ENCODE results near the gene MCTP2.
"Not testable (repeated sequence)": the region's sequence is repeated elsewhere in the genome, so short reads cannot be mapped to it uniquely, and the experiment has no call there.

MCTP2 gene

DNA sequence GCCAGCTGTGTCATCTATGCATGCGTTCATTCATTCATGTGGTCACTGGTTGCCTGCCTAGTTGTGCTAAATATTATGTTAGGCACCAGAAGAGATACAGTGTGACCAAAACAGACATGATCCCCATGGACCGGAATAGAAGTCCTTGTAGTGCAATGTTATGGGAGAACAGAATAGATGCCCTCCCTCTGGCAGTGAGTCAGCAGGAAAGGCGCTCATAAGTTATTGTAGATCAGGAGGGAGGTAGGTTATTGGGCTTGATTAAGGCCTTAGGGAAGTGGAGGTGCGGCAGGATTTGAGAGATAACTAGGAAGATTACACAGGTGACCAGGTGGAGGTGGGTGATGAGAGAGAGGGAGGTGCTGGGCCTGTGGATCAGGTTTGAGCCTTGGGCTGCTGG lies 5.2 kb downstream of the MCTP2 start:
- no peak for DNase-seq (ENCODE audit: low read depth)

DNA sequence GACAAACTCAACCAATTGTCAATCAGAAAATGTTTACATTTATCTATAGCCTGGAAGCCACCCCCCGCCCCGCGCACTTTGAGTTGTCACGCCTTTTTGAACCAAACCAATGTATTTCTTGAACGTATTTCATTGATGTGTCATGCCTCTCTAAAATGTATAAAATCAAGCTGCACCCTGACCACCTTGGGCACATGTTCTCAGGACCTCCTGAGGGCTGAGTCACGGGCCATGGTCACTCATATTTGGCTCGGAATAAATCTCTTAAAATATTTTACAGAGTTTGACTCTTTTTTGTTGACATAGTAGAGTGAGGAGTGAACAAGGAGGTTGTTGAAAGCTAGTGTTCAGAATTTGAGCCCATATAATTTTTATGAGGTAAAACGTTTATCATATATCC lies 6.5 kb downstream of the MCTP2 start:
- DNase-seq (ENCODE audit: low read depth) = no peak

DNA sequence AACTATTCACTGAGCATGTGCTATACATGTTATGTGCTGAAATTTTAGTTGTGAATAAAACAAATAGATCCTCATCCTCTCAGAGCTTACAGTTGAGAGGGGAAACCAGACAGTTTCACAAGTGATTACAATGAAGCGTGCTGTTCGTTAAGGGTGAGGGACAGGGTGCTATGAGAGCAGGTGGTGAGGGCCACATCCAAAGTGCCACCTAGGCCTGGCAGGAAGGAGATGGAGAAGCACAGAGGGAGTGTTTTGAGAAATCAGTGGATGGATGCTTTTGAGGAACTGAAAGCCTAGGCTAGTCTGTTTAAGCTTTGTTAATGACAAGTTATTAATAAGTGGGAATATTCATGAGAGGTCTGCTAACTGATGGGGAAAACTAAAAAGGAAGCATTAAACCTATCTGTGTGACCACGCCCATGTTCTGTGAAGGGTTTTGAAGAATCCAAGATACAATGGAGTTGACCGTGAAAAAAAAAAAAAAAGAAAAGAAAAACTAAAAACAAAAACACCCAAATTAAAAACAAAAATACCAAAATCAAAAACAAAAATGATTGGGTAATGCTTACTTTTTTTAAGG lies 7.3 kb downstream of the MCTP2 start:
- no peak for DNase-seq (ENCODE audit: low read depth)

DNA sequence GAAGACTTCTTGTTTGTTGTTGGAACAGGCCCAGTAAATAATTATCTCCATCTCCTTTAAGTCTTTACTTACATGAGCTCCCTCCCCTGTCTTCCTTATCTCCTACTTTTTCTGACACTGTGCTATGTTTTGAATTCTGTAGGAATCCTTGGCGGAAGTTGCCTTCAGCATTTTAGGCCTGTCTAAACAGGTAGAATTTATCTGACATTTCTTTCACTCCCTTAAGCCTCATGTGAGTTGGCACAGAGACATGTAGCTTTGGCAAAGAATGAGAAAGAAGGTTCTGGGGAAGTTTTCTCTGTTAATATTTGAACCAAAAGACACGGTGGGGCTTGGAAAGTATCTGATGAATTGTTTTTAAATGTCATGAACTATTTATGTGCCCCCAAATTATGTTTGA lies 8.1 kb downstream of the MCTP2 start:
- no peak for DNase-seq (ENCODE audit: low read depth)

DNA sequence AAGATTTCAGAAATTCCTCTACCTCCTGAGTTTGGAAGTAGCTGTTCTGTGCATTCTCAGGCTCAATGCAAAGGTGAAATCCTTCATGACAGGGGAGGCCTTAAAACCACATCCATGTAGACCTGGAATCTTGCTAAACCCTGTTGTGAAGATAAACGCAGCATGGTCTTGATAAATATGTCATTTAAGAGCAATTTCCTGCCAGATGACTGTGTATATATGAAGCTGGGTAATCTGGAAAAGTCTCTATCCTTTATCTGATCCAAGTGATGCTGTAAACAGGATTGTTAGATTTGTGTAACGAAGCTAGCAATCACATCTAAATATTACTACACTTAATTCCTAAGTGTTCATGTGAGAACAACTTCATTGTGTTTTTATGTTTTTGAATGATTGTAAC lies 9.1 kb downstream of the MCTP2 start:
- no peak for DNase-seq (ENCODE audit: low read depth)

DNA sequence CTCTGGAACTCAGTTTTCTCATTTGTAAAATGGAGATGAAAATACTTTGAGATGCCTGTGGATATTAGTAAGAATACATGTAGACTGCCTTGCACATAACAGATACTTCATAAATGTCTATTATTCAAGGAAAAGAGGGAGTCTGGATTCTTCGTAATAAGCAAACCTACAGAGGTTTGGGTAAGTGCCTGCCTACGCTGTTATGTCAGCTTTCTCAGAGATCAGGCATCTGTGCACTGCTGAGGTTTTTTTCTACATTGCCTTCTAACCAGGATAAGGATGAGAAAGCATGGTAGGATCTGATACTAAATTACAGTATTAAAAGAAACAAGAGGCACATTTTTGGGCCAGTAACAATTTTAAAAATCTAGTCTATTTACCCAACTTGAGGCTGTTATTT lies 10.9 kb downstream of the MCTP2 start:
- DNase-seq (ENCODE audit: low read depth) = no peak

DNA sequence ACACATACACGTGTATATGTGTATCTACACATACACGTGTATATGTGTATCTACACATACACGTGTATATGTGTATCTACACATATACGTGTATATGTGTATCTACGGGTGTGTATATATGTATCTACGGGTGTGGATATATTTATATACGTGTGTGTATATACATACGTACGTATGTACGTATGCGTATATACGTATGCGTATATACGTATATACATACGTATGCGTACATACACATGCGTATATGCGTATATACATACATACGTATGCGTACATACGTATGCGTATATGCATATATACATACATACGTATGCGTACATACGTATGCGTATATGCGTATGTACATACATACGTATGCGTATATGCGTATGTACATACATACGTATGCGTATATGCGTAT lies 11.6 kb downstream of the MCTP2 start:
- not testable (repeated sequence) for DNase-seq (ENCODE audit: low read depth)

DNA sequence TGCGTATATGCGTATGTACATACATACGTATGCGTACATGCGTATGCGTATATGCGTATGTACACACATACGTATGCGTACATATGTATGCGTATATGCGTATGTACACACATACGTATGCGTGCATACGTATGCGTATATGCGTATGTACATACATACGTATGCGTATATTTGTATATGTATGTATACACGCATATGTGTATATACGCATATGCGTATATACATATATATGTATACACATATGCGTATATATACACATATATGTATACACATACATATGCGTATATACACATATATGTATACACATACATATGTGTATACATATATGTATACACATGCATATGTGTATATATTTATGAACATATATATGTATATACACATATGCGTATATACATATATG lies 12.1 kb downstream of the MCTP2 start:
- DNase-seq (ENCODE audit: low read depth) = no peak

DNA sequence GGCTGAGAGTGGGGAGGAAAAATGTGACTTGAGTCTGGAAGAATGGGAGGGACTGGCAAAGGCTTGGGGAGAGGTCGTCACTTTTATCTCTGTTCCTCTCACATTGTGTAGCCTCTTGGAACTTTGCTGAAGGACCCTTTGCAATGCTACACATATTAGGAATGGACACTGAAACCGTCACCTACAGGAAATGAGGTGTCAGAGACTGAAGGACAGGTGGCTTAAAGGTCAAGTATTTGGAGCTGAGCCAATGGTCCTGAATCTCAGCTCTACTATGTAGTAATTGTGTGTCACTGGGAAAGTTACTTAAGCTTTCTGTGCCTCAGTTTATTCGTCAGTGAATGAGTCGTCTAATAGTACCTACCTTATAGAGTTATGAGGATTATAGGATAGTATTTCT lies 14.7 kb downstream of the MCTP2 start:
- DNase-seq (ENCODE audit: low read depth) = no peak

DNA sequence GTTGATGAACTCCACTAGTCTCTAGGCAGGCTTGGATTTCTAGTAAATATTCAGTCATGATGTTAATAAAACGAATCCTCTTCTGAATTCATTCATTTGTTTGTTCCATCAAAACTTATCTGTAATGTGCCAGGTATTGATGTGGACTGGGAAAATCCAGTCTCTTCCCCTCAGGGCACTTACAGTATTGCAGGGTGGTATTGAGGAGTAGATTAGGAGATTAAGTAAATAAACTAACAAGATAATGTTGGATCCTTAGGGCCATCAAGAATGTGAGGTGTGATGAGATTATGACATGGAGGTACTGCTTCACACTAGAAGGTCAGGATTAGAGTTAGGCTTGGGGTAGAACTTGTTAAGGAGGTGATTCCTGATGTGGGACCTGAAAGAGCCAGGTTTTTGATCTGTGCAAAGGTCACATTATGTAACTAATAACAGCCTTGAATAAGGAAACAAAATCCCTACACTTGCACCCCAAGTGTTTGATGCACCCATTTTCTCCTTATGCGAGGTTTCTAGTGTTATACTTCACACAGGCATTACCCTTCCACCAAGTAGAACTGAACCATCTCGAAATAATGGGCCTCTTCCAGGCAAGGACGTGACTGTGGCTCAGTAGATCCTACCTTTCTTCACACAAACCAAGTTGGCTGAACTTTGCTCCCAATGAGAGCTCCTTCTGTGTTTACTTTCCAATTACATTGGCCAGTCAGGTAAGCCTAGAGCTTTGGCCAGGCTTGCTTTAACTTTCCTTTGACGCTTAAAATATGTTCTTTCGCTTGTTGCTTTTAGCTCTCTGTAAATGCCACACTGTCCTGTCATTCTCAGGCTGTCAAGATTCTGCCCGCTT lies 16.7 kb downstream of the MCTP2 start:
- no peak for DNase-seq (ENCODE audit: low read depth)

DNA sequence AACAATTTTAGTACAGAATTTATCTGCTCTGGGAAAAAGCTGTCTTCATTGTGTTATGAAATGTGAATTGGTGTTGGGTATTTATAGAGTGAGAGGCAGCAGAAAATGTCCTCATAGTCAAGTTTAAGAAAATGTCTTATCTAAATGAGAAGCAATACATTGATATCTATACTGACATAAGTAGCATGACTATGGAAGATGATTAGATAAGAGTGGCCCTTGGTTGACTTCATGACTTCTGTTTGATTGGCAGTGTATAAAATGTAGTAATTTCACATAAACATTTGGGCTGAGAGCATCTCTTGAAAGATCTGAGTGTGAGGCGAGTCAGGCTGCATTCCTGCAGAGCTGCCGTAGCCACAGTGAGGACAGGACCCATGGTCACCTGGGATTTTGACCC lies 19.4 kb downstream of the MCTP2 start:
- no peak for DNase-seq (ENCODE audit: low read depth)

DNA sequence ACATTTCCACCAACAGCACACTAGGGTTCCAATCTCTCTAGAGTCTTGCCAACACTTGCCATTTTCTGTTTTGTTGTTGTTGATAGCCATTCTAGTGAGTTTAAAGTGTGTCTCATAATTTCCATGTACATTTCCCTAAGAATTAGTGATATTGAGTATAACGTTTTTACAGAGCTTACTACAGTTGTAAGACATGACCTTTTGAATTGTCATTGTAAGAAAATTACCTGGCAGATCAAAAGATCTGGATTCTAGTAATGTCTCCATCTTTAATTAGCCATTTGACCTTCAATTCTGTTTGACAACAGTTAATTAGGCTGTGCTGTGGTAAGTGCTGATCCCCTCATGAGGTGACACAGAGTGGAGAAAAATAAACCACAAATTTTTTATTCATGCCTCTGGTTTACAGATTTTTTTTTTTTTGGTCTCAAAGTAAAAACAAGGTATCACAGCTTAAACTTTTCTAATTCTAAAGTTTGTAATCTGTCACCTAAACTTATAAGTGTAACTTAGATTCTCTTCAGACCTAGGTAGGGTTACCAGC lies 20.9 kb downstream of the MCTP2 start:
- no peak for DNase-seq (ENCODE audit: low read depth)

DNA sequence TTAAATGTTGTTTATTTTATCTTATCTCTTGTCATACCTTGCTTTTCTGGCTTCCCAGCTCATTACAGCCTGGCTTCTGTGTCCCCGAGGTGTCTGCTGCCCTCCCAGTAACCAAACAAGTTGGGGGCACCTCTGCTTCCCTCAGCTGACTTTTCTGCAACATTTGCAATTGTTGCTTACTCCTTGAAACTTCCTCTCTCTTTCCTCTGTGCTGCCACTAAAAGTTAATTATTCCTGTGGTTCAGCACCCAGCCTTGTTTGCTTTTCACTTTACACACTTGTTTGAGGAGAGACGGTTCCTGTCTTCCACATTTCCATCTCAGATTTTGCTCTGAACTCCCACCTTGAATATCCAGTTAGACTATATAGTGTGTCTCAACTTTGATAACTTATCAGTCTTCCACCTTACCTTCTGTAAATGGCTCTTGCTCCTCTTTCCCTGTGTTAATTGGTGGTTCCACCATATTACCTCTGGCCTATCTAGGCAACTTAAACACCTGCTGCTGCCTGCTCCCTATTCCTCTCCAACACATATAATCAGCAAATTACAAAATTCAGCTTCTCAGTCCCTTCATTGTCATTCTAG lies 21.6 kb downstream of the MCTP2 start:
- DNase-seq (ENCODE audit: low read depth) = no peak

DNA sequence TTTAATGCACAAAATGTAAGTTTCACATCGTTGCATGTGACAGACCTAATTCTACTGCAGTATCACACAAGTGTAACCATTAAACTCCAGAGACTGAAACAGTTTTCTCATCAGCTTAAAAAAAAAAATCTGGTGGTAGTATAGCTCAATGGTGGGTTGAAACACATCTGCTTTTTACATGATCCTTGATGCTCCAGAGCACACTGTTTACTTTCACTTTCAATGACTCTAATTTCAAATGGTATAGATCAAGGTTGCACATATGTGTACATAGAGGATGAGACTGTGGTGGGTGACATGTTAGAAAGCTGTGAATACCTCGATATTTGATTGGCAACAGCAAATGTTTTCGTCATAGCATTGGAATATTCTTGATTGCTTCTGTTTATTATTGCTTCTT lies 22.4 kb downstream of the MCTP2 start:
- DNase-seq (ENCODE audit: low read depth) = no peak

DNA sequence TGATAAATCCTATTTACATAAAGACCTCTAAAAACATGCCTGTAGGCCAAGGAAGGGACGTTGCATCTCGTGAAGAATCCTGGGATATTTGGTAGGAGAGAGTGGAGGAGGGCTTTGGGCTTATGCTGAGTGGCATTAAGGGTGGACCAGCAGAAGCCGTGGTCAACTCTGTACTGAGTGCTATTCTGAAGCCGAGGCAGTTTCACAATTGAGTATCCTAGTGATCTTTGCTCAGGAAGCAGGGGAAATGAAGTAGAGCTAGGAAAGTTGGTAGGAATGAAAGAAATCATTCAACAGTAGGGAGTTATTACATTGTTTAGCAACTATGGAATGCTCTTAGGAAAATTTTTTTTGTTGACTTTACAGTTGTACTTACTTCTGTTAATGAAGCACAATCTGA lies 24.2 kb downstream of the MCTP2 start:
- DNase-seq (ENCODE audit: low read depth) = no peak

DNA sequence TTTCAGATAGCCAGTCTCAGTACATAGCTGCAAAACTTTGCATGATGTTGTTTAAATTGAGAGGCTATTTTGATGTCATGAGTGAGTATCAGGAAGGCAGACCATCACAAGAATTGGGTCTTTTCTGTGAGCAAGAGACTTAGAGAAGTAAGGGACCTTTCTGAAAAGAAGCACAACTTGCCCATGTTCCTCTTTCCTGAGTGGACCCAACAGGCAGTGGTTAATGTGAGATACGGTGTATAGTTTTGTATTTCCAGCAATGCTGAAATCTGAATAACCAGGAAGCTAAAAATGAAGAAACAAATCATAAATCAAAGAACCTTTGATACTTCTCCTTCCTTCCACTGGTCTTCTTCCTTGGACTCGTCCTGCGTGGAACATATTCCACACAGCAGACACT lies 25.1 kb downstream of the MCTP2 start:
- DNase-seq (ENCODE audit: low read depth) = no peak

DNA sequence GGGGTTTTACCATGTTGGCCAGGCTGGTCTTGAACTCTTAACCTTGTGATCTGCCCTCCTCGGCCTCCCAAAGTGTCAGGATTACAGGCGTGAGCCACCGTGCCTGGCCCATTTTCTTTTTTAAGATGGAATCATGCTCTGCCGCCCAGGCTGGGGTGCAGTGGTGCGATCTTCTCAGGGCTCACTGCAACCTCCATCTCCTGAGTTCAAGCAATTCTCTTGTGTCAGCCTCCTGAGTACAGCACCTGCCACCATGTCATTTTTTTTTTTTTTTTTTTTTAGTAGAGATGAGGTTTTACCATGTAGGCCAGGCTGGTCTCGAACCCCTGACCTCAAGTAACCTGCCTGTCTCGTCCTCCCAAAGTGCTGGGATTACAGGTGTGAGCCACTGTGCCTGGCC lies 26.4 kb downstream of the MCTP2 start:
- not testable (repeated sequence) for DNase-seq (ENCODE audit: low read depth)

DNA sequence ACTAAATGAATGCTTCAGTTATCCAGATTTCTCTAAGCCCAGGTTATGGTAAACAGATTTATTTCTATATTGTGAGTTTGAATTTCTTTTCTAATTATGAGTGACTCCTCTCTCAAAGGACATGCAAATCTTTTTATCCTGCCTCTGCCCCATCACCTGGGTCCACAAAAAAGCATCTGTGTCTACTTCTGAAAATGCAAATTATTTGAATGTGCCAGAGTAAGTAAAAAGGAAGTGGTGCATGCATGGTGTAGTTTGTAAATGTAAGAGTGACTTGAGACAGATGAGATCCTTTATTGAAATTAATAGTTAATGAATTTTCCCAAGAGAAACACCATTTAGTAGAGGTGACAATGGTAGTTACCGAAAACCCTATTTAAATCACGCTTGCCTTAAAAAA lies 26.9 kb downstream of the MCTP2 start:
- DNase-seq (ENCODE audit: low read depth) = no peak

DNA sequence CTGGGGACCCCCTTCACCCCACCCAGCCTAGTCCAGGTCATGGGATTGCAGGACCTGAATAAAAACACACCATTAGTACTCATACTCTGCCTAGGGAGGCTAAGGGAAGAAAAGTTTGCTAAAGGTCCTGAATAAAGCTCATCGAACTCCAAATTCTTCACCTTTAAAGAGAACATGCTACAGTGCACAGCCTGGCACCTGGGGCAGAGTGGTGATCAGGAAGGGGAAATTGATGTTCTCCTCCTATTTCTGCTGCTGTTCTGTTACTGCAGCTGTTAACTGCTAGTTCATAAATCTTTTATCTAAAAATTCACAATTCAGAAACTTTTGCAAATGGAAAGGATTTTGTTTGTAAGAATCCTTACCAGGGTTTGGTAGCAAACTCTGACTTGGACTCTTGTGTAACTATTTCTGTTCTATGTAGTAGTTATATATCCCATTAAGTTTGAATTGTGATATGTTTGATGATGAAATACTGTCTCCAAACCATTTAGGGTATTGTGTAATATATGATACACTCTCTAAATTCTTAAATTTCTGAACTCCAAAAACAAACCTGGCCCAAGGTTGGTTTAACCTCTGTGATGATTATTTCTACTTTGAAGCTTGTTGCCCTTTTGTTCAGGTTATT lies 27.9 kb downstream of the MCTP2 start:
- no peak for DNase-seq (ENCODE audit: low read depth)

DNA sequence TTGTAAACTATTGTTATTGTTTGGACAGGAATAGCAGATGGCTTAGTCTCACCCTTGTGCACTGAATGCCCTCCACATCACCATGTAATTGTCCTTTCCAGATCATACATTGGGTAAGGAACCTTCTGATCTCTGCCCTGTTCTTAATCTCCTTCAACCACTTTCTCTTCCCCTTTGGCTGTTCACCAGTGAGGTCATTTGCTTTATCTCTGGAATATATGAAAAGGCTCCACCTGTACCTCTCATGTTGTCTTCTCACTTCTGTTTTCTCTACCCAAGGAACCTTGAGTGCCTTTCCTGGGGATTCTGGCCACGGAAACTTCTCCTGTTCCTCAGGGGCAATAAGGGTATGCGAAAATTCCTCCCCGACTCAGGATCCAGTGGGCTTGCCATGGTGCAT lies 28.5 kb downstream of the MCTP2 start:
- no peak for DNase-seq (ENCODE audit: low read depth)

DNA sequence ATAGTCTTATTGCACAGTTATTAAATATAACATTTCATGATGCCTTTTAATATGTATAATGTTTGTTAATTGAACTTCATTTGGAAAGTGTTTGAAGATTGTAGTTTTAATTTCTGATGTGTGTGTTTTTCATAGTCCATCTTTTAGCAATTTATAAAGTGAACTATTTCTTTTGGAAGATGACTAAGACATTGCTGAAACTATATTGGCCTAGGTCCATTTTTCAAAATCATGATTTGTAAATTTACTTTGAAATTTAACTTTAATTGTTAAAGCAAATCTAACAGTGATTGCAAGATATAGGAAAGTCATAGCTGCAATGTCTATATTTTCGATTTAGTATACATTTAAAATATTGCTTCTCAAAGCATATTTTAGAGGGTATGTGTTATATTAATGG lies 30.8 kb downstream of the MCTP2 start:
- no peak for DNase-seq (ENCODE audit: low read depth)

DNA sequence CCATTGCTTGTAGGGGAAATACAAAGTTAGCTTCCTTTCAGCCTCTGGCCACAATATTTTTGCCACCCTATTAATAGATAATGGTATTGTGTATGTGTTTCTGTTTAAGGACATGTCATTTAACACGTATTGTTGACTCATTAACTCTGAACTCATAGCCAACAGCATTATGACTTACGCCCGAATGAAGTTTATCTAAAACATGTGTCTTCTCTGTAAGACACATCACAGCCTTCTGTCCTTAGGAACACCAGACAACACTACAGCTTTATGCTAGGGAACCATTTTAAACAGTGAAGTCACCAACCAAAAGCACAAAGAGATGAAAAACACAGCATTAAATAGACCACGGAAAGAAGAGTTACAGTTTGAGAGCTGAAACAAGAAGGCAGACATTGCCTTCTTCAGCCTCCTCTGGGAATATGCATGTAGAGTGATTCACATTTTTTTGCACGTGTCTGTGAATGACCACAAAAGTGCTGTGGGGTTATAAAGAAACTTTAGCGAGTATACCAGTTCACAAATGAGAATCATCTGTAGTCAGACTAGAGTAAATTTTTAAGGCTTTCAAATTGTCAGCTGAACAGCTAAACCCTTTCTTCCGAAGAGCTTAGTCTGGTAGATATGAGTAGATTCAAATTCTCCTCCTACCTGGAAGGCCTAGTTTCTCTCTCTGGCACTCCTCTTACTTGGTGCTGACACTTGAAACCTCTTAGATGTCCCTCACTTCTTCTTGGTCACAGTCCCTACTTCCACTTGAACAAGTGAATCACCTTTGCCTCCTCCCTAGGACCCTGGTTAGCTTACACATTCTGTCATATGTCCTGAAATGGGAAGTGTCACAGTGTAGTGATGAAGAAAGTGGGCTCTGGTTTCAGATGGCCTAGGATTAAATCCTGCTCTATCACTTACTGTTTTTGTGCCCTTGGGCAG lies 32.2 kb downstream of the MCTP2 start:
- no peak for DNase-seq (ENCODE audit: low read depth)
